PC-9 (cell line): ENCODE measurements around the gene PAX7. TPM values are rescaled to one million over a fixed set of nuclear protein-coding genes. Genes with fewer than 3 reads are reported as not detected.
A peak's percentile ranks its signal among the peaks of the same experiment; 100 is the strongest.

ENCODE experiments used
- BruUV-seq: library from RNA; stranded (reverse); fragments of 400-500 nt; replicated peaks from 2 replicates; lab custom pipeline; 2021; lab: Mats Ljungman, UMichigan
- CTCF ChIA-PET: fragments of 300-600 bp; sonication (Branson Sonifier 250); formaldehyde crosslinking; loops from one replicate; lab custom pipeline; 2022; ENCODE audit warnings: antibody characterized with exemption; lab: Charles Lee
- POLR2A ChIA-PET: fragments of 300-600 bp; sonication (Branson Sonifier 250); formaldehyde crosslinking; loops from one replicate; lab custom pipeline; 2022; ENCODE audit warnings: antibody characterized with exemption; ENCODE audit not compliant: unreplicated experiment; lab: Charles Lee
- DNase-seq, 2 experiments: peaks; one replicate each; pipeline versions ENCODE4 v3.0.0 to v3.0.0-alpha.2; 2015 to 2022; ENCODE audit warnings: mixed read lengths in 1 of 2
- H2AFZ ChIP-seq: fragments of 200-600 bp; sonication (generic); 2 replicates; pipeline ENCODE4 v1.8.1; 2017; ENCODE audit warnings: antibody characterized with exemption
- H3F3A ChIP-seq: fragments of 200-600 bp; sonication (generic); 2 replicates; pipeline ENCODE4 v1.8.1; 2017; ENCODE audit warnings: antibody characterized with exemption, mild to moderate bottlenecking, low read depth; ENCODE audit not compliant: insufficient read depth
- H3K27ac ChIP-seq: fragments of 200-600 bp; sonication (generic); 2 replicates; pipeline ENCODE4 v1.6.1; 2016; ENCODE audit warnings: mixed run types
- H3K27me3 ChIP-seq: fragments of 200-600 bp; sonication (generic); 2 replicates; pipeline ENCODE4 v1.6.1; 2016; ENCODE audit warnings: low read depth, mixed run types; ENCODE audit not compliant: insufficient read depth
- H3K36me3 ChIP-seq: fragments of 200-600 bp; sonication (generic); 2 replicates; pipeline ENCODE4 v1.6.1; 2016; ENCODE audit warnings: low read depth, mixed run types
- H3K4me1 ChIP-seq: fragments of 200-600 bp; sonication (generic); replicated peaks from 2 replicates; pipeline ENCODE4 v1.6.1; 2016; ENCODE audit warnings: mixed run types; ENCODE audit not compliant: insufficient read depth
- H3K4me2 ChIP-seq: fragments of 200-600 bp; sonication (generic); 2 replicates; pipeline ENCODE4 v1.6.1; 2017; ENCODE audit warnings: mixed run types
- H3K4me3 ChIP-seq: fragments of 200-600 bp; sonication (generic); 2 replicates; pipeline ENCODE4 v1.6.1; 2016; ENCODE audit warnings: mixed run types
- H3K79me2 ChIP-seq: fragments of 200-600 bp; sonication (generic); 2 replicates; pipeline ENCODE4 v1.6.1; 2017; ENCODE audit warnings: low read depth, mixed run types
- H3K9me2 ChIP-seq: fragments of 200-600 bp; sonication (generic); 2 replicates; pipeline ENCODE4 v1.8.1; 2017; ENCODE audit warnings: mild to moderate bottlenecking; ENCODE audit not compliant: insufficient read depth
- H3K9me3 ChIP-seq: fragments of 200-600 bp; sonication (generic); 2 replicates; pipeline ENCODE4 v1.8.1; 2016; ENCODE audit warnings: low read depth; ENCODE audit not compliant: insufficient read depth
- H4K20me1 ChIP-seq: fragments of 200-600 bp; sonication (generic); 2 replicates; pipeline ENCODE4 v1.8.1; 2017; ENCODE audit not compliant: insufficient read depth
- EZH2 ChIP-seq: fragments of 200-600 bp; sonication (generic); IDR thresholded peaks from 2 replicates; pipeline ENCODE4 v1.8.0; 2017; ENCODE audit warnings: antibody characterized with exemption, low read depth
- intact Hi-C: fragments of 100-400 bp; cut with micrococcal nuclease; formaldehyde crosslinking; loops from one replicate; pipeline ENCODE4 v1.10.0; 2022; ENCODE audit not compliant: unreplicated experiment
- total RNA-seq: library from RNA; stranded (reverse); gene quantifications from 2 replicates; pipeline ENCODE4 v1.2.3, GENCODE V29; 2021
- TF ChIP-seq, protein P1 (sequence below): fragments of 200-600 bp; sonication (generic); conservative IDR thresholded peaks from 2 replicates; pipeline ENCODE4 v1.6.1; 2017; ENCODE audit warnings: mixed run types, antibody characterized with exemption, mild to moderate bottlenecking, moderate library complexity

PAX7 gene
- total RNA-seq, 1 experiment from 2014 or later, result not detected

DNA sequence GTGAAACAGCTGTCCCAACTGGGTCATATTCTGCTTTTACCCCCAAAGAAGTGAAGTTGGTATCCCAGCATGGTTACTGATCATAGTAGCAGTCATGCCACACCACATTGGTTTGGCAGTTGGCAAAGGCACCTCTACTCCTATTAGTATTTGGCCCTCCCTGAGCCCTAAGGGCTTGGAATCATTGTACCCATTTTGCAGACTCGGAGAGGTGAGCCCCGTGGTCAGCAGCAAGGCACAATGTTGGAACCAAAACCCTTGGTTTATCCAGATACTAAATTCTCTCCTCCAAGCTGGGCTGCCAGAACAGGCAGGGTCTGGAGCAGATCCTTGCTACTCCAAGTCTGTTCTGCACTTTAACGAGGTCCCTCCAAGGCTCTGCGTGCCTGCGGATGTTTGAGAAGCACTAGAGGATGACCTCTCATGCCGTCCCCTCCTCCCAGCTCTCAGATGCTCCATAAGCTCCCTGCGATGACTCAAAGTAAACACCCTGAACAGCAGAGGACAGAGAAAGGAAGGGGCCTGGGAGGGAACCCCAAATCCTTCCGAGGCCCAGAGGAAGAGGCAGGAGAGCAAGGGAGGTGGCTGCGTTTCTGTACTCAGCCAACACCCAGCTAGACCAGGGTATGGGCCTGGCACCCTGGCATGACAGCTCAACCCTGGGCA lies 89.3 kb downstream of the PAX7 start:
- Histone ChIP-seq H2AFZ (no peak overlapping the region), H3K4me2 (no peak overlapping the region), H3K79me2 (no peaks in the 10 kb centered on the region), H3K4me3 (no peak overlapping the region), H3K27ac (no peak overlapping the region), H3K9me2 (no peaks in the 10 kb centered on the region), H4K20me1 (no peaks in the 10 kb centered on the region), H3K9me3 (no peaks in the 10 kb centered on the region), H3K4me1 (no peaks in the 10 kb centered on the region), H3K36me3 (no peaks in the 10 kb centered on the region), H3F3A (no peaks in the 10 kb centered on the region), H3K27me3 (peaks cover 61% of the 10 kb centered on the region)
- intact Hi-C loops, result no loop called here
- no TSS peak for BruUV-seq
- POLR2A ChIA-PET, result interaction anchor here (0.5 kb wide), 1 partner anchor 13 kb away, joined by 4 read pairs; no protein-coding TSS in a partner anchor
- peak in 1 of 2 experiments; percentile 42 for DNase-seq
- CTCF ChIA-PET, result no interaction called here
- TF ChIP-seq, protein P1, sequence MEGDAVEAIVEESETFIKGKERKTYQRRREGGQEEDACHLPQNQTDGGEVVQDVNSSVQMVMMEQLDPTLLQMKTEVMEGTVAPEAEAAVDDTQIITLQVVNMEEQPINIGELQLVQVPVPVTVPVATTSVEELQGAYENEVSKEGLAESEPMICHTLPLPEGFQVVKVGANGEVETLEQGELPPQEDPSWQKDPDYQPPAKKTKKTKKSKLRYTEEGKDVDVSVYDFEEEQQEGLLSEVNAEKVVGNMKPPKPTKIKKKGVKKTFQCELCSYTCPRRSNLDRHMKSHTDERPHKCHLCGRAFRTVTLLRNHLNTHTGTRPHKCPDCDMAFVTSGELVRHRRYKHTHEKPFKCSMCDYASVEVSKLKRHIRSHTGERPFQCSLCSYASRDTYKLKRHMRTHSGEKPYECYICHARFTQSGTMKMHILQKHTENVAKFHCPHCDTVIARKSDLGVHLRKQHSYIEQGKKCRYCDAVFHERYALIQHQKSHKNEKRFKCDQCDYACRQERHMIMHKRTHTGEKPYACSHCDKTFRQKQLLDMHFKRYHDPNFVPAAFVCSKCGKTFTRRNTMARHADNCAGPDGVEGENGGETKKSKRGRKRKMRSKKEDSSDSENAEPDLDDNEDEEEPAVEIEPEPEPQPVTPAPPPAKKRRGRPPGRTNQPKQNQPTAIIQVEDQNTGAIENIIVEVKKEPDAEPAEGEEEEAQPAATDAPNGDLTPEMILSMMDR, result no peak
- TF ChIP-seq EZH2, result no peak

DNA sequence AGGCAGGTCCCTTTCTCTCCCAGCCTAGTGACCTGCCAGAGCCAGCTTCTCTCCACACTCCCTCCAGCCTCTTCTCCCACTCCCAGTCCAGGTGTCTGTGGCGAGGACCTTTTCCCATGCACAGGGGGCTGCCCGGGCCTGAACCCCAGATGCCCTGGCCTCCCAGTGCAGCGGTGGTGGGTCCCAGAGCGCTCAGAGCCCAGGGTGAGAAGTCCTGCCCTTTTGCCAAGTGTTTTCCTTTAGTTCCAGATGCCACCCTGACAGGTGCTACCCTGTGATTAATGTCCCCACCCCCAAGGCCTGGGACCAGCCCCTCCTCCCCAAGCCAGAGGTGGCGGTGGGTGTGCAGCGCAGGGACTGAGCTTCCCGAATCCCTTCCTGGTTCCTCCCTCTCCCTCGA lies 90.4 kb downstream of the PAX7 start:
- no peaks in the 10 kb centered on the region for H3K36me3 ChIP-seq
- ChIA-PET POLR2A (no interaction called here), CTCF (no interaction called here)
- intact Hi-C loops, result no loop called here
- peaks cover 52% of the 10 kb centered on the region for H3K27me3 ChIP-seq
- no peaks in the 10 kb centered on the region for H3K79me2 ChIP-seq
- no peaks in the 10 kb centered on the region for H3K9me2 ChIP-seq
- no peaks in the 10 kb centered on the region for H3K9me3 ChIP-seq
- BruUV-seq, result no TSS peak
- H3K27ac ChIP-seq, result no peak overlapping the region
- H4K20me1 ChIP-seq, result no peaks in the 10 kb centered on the region
- no peak overlapping the region for H3K4me2 ChIP-seq
- no peak overlapping the region for H2AFZ ChIP-seq
- H3F3A ChIP-seq, result no peaks in the 10 kb centered on the region
- no peak overlapping the region for H3K4me3 ChIP-seq
- no peaks in the 10 kb centered on the region for H3K4me1 ChIP-seq
- no peak for DNase-seq
- TF ChIP-seq EZH2, result no peak
- TF ChIP-seq, protein P1, result no peak

DNA sequence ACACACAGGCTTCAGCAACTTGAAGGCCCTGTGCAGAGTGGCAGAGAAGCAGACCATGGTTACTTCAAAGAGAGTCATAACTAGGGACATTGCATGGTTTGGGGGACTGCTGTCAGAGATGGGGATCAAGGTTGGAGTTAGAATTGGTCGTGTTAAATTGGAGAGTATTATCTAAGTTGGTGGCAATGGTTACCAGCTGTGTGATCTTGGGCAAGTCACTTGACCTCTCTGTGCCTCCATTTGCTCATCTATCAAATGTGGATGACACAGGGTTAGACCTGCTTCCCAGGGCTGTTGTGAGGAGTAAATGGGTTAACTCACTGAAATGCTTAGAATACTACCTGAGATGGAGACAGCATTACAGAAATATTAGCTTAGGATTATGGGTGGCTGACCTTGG lies 91.1 kb downstream of the PAX7 start:
- H3F3A ChIP-seq, result no peaks in the 10 kb centered on the region
- no peaks in the 10 kb centered on the region for H3K36me3 ChIP-seq
- no peaks in the 10 kb centered on the region for H4K20me1 ChIP-seq
- ChIA-PET CTCF (no interaction called here), POLR2A (no interaction called here)
- H3K9me2 ChIP-seq, result no peaks in the 10 kb centered on the region
- no peak for DNase-seq
- no peak overlapping the region for H3K4me3 ChIP-seq
- BruUV-seq, result no TSS peak
- TF ChIP-seq, protein P1, result no peak
- TF ChIP-seq EZH2, result no peak
- no peaks in the 10 kb centered on the region for H3K4me1 ChIP-seq
- peaks cover 46% of the 10 kb centered on the region for H3K27me3 ChIP-seq
- intact Hi-C loops, result no loop called here
- H3K9me3 ChIP-seq, result no peaks in the 10 kb centered on the region
- H3K4me2 ChIP-seq, result no peak overlapping the region
- no peak overlapping the region for H3K27ac ChIP-seq
- H2AFZ ChIP-seq, result no peak overlapping the region
- H3K79me2 ChIP-seq, result no peaks in the 10 kb centered on the region
